Measurements from ENCODE around the gene RAB29.

RAB29 gene

DNA sequence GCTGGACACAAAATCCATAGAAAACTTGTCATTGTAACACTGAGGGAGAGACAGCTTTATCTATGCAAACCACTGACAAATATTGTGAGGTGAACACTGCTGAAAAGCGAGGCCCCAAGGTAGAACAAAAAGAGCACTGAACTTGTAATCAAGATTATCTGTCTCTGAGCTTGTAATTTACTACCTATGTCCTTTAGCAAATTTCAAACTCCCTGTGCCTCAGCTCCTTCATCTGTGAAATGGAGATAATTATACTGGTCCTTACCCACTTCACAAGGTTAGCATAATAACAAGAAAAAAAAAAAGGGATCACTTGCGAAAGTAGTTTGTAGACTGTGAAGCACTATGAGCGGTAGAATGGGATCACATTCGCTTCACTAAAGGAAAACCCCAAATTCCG, 20.4 kb downstream of the RAB29 start:
- TF ChIP-seq, protein P1, sequence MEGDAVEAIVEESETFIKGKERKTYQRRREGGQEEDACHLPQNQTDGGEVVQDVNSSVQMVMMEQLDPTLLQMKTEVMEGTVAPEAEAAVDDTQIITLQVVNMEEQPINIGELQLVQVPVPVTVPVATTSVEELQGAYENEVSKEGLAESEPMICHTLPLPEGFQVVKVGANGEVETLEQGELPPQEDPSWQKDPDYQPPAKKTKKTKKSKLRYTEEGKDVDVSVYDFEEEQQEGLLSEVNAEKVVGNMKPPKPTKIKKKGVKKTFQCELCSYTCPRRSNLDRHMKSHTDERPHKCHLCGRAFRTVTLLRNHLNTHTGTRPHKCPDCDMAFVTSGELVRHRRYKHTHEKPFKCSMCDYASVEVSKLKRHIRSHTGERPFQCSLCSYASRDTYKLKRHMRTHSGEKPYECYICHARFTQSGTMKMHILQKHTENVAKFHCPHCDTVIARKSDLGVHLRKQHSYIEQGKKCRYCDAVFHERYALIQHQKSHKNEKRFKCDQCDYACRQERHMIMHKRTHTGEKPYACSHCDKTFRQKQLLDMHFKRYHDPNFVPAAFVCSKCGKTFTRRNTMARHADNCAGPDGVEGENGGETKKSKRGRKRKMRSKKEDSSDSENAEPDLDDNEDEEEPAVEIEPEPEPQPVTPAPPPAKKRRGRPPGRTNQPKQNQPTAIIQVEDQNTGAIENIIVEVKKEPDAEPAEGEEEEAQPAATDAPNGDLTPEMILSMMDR (IDR thresholded peaks at IDR 0.05; ENCODE audit: low read depth, low read length): no peak
- Histone ChIP-seq H3K27me3 (peaks cover 3% of the 10 kb centered on the region), H3K9me3 (no peaks in the 10 kb centered on the region), H3K4me1 (no peaks in the 10 kb centered on the region), H3K36me3 (no peaks in the 10 kb centered on the region), H3K4me3 (ENCODE audit: low read depth, low read length) (no peak overlapping the region)
- no peak for DNase-seq

DNA sequence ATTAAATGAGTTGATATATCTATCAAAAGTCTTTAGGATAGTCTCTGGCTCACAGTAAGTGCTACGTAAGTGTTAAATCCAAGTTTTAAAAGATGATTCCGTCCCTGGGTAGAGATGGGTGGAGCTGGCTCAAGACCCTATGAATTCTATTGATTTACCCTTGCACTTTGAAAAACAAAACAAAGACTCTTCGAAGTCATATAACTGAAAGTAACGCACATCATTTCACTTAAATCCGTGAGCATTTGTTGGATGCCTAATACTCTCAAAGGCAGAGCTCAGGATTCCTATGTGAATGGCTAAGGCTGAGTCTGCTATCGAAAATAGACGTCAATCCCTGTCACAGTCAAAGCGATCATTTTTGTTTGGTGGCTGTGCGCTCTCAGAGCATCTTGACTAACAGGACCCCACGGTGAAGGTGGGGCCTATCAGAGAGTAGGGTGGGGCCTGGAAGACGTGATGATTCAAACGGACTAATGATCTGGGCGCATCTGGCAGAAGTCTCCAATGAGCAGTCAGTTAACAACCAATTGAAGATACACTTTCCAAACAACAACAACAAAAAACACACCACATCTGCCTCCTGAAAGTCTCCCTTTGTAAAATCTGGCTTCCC, 24.1 kb downstream of the RAB29 start:
- H3K36me3 ChIP-seq: peaks cover 5% of the 10 kb centered on the region; the same call in 1 of the 2 replicates
- no peak overlapping the region for H3K4me3 ChIP-seq (ENCODE audit: low read depth, low read length)
- H3K4me1 ChIP-seq: peaks cover 6% of the 10 kb centered on the region
- TF ChIP-seq, protein P1 (IDR thresholded peaks at IDR 0.05; ENCODE audit: low read depth, low read length): no peak
- H3K9me3 ChIP-seq: no peaks in the 10 kb centered on the region
- peaks cover 3% of the 10 kb centered on the region for H3K27me3 ChIP-seq
- DNase-seq: peak; percentile 20

DNA sequence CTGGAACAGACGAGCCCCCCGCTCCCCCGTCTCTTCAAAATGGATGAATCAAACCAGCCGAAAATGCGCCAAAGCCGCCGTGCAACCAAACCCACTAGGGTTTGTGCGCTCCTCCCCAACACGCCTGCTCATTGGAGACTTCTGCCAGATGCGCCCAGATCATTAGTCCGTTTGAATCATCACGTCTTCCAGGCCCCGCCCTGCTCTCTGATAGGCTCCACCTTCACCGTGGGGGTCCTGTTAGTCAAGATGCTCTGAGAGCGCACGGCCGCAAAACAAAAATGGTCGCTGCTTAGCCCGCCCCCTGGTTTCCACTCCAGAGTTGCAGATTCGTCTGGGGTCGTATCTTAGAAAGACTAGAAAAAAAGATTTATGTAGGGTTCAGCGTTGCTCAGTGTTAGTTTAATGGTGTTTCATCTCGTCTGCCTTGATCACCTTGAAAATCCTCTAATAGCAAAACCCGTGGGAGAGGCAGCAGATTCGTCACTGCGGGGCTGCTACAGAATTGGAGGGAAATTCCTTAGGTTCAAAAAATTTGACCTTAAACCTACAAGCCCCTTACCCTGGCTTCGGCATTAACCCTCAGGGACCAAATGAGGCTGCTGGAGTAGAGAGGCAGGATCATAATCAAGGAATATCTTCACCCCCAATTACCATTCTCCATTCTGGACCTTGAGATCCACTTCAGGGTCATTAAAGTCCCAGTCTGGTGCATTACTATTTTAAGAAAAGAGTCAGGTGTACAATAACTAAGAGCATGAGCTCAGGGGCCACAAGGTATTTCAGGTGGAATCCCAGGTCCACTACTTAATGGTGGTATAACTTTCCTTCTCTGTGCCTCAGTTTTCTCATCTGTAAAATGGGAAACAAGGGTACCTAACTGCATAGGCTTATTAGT, 24.9 kb downstream of the RAB29 start, which contains the start of gene NUCKS1:
Gene NUCKS1, minus strand, starts transcription at position 45 of the 898 bp plus-strand sequence. CDS start 209 bp downstream, outside the sequence.
- TF ChIP-seq, protein P1 (IDR thresholded peaks at IDR 0.05; ENCODE audit: low read depth, low read length): peak; percentile 34; the same call in 1 of the 2 replicates
- Histone ChIP-seq H3K36me3 (peaks cover 5% of the 10 kb centered on the region; the same call in 1 of the 2 replicates), H3K4me1 (peaks cover 6% of the 10 kb centered on the region), H3K9me3 (no peaks in the 10 kb centered on the region), H3K27me3 (peaks cover under 1% of the 10 kb centered on the region; the same call in 1 of the 2 replicates), H3K4me3 (ENCODE audit: low read depth, low read length) (peak within 1 kb of the TSS; percentile 93)
- DNase-seq: peak; percentile 98

DNA sequence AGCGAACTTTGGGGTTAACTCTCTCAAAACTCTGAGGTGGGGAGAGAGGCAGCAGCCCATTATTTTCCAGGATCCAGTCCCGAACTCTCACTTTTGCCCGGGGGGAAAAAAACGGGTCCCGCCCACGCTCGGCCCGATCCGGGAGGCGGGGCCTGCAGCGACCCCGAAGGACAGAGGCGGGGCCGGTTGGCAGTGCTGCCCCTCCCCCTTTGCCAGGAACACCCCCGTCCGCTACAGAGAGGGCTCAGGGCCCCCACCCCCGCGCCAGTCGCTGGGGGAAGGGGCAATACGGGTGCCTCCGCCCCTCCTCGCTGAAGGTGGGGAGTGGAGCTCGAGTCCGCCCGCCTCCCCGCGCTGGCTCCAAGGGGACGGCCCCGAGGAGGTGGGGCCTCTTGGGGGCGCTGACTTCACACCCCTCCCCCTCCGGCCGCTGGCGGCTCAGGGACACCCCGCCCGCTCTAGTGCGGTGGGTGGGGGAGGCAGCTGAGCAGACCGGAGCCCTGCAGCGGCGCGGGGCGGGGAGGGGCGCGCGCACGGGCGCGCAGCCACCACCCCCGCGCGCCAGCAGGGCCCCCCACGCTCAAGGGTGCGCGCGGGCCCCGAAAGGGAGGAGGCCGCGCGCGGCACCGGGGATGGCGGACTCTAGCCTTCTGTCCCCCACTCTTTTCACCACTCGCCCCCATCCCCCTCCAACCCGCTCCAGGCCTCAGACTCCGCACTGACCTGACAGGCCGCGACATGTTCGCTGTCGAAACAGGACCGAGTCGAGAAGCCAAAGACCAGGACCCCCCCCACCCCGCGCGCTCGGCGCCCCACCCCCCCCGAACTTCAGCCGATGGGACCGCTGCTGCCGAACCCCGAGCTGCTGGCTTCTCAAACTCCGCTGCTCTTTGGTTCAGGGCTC, 25.8 kb downstream of the RAB29 start:
- Histone ChIP-seq H3K4me3 (ENCODE audit: low read depth, low read length) (peak overlapping the region; percentile 93), H3K27me3 (no peaks in the 10 kb centered on the region), H3K9me3 (no peaks in the 10 kb centered on the region), H3K36me3 (peaks cover 5% of the 10 kb centered on the region; the same call in 1 of the 2 replicates), H3K4me1 (peaks cover 6% of the 10 kb centered on the region)
- TF ChIP-seq, protein P1 (IDR thresholded peaks at IDR 0.05; ENCODE audit: low read depth, low read length): no peak
- DNase-seq: peak; percentile 98

DNA sequence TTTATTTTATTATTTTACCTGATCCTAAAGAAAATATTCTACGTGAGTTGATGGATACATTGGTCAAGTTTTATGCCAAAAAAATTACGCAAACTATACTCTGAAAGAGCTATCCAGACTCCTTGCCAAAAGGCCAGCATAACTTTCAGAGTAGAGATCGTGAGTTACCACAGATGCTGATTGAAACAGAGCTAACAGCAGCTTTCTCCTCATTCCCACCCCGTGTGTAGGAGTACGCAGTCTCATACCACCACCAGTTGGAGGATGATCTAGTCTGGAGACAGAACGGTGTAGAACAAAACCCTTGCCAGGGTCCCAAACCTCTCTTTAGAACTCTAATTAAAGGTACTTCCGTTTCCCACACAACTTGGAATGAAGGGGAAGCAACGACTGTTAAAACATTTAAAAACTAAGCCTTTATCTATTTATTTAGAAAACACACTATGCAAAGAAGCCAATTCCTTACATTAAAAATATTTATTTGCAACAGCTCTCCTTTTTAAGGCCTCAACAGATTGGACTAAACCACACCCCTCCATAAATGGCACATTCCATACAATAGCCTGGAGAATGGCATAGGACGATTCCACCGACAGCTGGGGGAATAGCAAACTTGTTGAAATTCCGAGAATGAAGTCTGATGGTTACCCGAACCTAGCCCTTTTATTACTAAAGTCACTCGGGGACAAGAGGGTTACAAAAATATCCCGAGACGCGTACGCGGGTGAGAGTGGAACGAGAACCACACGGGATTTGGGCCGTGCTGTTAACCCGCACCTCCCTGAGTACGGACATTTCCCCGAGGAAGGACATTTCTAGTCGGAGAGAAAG, 26.7 kb downstream of the RAB29 start:
- DNase-seq: peak; percentile 12
- Histone ChIP-seq H3K27me3 (no peaks in the 10 kb centered on the region), H3K4me1 (peaks cover 7% of the 10 kb centered on the region), H3K36me3 (peaks cover 9% of the 10 kb centered on the region; the same call in 1 of the 2 replicates), H3K9me3 (no peaks in the 10 kb centered on the region), H3K4me3 (ENCODE audit: low read depth, low read length) (peak overlapping the region; percentile 93)
- TF ChIP-seq, protein P1 (IDR thresholded peaks at IDR 0.05; ENCODE audit: low read depth, low read length): no peak
